ENCODE measurements around the gene MRPL28.
"Not testable (repeated sequence)": the region's sequence is repeated elsewhere in the genome, so short reads cannot be mapped to it uniquely, and the experiment has no call there.

The MRPL28 gene

DNA sequence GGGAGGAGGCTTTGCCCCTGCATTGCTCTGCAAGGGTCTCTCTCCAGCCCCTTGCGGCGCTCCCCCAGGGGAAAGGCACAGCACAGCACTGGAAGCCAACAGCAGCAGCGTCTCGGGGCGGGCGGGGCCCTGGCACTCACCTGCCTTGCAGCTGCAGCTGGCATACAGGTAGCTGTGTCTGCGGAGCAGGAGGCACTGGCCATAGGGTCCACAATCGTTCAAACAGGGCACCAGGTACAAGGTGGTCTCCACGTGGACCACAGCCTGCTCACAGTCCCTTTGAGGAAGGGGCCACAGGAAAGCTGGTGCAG lies 4.2 kb upstream of the MRPL28 start:
- DNase-seq: no peak

DNA sequence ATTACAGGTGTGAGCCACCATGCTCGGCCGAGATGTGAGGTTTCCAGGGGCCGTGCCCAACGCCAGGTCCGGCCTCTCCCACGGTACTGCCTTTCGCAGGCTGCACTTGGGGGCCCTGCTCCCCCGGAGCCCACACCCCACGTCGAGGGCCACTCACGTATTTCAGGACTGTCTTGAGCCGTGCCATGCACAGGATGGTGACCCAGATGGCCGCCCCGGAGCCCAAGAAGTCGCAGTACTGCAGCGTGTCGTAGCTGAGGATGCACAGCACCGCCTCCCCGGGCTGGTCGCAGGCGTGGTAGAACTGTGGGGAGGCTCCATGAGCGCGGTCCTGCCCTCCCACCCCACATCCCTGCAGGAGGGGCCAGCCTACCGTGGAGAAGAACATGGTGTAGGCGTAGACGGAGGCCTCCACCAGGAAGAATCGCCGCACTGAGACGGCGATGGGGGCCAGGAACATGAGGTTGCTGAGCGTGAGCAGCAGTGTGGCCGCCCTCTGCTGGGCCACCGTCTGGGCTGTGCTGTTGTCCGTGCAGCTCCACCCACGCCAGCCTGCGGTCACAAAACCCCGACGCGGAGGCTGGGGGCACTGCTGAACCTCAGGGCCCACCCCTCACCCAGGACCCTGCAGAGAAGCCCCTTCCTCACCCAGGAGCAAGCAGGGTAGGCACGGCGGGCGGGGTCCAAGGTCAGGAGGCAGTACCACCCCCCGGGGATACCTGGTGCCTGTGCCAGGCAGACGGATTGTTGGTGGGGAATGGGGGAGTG lies 3.7 kb upstream of the MRPL28 start:
- DNase-seq: no peak

DNA sequence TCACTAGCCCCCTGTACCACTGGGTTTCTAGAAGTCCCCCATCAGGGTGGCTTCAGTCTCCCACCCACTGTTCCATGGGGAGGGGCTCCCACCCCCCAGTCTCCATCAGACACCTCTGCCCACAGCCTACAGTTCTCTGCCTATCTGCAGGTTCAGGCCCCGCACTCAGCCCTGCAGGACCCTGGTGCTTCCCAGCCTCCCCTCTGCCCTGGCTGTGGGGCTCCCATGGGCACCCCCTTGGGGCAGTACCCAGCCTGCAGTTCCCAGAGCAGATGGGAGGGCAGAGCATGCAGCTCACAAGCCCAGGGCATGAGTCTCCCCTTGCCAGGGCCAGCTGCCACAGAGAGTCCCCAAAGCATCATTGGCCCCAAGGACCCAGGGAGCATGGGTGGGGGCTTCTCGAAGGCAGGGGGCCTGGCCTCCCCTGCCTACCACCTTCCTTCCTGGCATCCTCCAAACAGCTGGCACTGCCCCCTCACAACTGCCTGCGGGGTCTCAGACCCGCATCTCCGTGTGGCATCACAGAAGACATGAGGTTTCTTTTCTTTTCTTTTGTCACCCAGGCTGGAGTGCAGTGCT lies 2.8 kb upstream of the MRPL28 start:
- no peak for DNase-seq

DNA sequence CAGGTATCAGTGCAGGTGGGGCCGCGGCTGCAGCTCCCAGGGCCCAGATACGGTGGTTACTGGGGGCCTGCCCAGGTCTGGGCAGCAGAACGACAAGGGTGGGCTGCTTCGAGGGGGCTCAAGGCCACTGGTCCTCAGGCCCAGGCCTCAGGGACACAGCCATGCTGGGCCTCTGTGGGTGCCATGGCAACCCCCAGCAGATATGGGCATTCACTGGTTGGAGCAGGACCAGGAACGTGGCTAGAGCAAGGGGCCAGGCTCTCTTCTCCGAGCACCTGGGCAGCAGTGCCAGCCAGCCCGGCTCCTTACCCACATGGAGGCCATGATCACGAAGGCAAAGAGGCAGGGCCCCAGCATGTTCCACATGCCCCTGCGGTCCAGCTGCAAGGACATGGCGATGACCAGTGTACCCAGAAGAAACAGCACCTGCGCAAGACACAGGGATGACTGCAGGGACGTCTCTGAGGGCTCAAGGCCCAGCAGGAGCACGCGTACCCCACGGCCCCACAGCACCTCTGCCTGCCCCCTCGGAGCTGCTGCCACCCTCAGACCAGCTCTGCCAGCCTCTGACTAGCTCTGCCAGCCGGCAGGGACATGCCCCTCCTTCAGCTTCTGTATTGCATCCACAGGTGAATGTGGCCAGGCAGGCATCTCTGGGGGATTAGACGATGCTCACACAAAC lies 2.1 kb upstream of the MRPL28 start:
- no peak for DNase-seq

DNA sequence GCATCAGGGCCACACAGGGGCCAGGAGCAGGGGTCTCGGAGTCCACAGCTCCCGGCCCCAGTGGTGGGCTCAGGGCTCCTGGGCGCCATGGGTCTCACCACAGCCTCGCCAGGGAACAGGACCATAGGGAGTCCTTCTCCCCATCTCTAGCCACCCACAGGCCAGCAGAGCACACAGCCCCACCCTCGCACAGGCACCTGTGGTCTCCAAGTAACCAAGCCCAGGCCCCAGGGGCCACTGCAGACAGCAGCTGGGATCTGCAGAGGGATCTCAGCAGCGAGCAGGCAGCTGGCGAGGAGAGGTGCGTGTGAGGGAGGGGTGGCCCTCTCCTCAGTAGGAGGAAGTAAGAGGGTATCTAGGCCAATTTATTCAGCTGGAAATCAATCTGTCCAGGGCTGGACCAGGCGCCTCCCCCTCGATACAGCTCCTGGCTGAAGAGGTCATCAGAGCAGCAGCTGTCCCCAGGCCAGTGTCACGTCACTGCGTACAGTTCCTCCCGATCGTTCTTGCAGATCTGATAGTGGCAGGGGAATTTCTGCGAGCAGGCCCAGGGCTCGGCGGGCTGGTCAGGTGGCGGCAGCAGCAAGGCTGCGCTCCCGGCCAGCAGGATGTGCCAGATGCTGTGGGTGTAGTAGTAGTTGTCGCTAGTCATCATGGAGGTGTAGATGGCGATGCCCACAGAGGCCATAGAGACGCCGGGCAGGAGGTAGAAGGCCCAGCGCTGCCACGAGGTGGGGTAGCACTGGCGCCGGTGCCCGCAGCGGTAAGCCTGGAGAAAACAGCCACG lies 1.4 kb upstream of the MRPL28 start:
- no peak for DNase-seq

DNA sequence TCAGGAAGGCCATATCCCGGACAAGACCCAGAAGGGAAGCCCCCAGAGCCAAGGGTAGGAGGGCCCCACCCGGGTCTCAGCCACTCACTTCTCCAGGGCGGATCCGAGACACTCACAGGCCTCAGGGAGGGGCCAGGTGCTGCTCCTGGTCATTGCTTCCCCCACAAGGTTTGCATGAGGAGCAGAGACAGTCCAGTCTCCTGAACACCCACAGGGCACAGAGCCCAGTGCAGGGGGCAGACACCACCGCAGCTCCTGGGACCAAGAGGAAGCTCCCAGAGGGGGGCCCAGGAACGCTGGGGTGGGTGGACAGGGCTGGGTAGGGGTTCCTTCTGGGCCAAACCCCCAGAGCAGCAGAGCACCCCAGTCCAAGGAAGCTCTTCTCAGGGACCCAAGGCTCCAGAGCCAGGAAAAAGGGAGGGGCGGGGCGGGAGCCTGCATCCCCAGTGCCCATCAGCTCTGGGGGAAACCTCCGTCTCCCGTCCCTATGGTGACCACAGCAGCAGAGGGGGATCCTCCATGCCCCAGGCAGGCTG lies 709 bp upstream of the MRPL28 start:
- DNase-seq: no peak

DNA sequence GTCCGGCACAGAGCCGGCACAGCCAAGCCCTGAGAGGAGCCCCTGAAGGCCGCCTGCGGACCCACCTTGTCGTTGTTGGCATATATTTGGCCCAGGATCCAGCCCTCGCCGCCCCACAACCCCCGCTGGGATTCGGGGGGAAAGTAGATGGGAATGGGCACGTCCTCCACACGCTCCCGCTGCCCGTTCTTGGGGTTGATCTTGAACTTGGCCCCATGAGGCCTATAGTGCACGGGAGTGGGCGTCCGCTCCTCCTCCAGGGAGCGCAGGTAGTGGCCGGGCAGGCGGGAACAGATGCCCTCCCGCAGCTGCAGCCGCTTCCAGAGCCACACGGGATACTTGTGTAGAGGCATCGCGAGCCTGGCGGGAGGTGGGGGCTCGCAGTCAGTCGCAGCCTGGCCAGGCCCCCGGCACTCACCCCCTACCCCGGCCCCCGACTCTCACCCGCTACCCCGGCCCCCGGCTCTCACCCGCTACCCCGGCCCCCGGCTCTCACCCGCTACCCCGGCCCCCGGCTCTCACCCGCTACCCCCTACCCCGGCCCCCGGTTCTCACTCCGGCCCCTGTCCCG lies 387 bp downstream of the MRPL28 start:
- DNase-seq: no peak

DNA sequence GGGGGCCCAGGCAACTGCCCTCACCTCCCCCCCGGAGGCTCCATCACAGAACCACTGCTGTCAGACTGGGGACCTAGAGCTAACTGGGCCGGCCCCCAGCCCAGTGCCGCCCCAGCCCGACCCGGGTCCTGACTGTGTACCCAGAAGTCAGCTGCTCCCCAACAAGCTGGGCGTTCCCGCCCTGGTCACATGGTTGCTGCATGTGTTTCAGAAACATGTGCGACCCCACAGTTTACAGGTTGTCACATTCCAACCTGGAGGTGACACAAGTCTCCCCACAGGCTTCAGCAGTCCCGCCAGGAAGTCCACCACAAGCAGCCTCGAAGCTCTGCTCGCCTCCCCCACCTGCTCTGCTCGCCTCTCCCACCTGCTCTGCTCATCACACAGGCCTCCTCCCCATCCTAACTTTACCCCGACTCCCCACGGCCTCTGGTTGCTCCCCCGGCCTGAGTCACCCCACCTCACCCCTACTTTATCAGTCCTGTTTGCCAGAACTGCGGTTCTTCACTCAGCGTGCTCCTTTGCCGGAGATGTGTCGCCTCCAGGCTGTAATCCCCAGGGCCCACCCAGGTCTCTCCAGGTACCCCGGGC lies 968 bp downstream of the MRPL28 start:
- no peak for DNase-seq

GRCh38 chr16:368388-369158 lies 1.8 kb downstream of the MRPL28 start:
- no peak for DNase-seq

DNA sequence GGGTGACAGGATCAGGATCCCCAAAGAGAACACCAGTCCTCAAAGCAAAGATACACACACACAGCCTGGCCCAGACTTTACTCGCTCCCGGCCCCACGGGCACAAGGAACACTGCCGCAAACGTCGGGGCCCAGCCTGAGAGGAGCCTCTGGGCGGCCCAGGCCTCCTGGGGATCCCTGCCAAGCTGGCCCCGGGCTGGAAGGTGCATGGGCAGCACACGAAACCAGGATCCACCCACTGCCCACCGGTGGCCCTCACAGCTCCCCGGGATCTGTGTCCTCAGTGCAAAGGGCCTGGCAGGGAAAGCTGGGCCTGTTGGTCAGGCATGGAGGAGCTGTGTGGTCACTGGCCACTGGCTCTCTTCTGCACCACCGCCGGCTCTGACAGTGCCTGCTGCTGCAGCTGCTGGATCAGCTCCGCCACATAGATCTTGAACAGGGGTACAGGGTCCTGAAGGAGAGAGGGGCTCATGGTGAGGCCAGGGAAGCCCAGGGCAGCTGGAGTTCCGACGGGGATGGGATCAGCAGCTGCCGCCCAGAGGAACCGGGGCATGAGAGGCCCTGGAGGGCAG lies 2.9 kb downstream of the MRPL28 start:
- no peak for DNase-seq

DNA sequence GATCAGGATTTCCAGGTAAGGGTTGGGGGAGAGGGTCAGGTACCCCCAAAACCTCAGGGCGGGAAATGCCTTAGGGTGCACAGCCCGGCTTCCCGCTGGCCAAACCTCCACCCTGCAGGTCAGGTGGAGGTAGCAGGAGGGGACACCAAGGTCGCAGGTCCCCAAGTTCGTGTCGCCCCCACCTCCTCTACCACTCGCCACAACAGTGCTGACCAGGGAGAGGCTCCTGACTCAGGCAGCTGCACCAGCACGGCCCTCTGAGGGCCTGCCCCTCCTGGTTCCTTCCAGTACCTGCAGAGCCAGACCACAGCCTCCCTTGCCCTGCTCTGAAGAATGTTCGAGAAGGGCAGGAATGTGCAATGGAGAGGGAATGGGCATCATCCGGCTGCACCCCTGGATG lies 3.9 kb downstream of the MRPL28 start:
- no peak for DNase-seq

GRCh38 chr16:364595-365491 lies 5.5 kb downstream of the MRPL28 start:
- DNase-seq: no peak

- DNase-seq: no peak
Observed at GRCh38 chr16:363766-364490, 6.4 kb downstream of the MRPL28 start.

GRCh38 chr16:363110-363765 lies 7.1 kb downstream of the MRPL28 start:
- DNase-seq: no peak

DNA sequence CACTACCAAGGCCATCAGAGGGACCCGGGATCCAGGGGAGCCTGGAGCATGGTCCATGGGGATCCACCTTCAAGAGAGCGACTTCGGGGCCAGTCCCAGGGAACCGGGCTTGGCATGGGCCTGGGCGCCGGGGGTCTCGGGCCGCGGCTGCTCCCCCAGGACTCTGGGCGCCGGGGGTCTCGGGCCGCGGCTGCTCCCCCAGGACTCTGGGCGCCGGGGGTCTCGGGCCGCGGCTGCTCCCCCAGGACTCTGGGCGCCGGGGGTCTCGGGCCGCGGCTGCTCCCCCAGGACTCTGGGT lies 7.7 kb downstream of the MRPL28 start:
- DNase-seq: not testable (repeated sequence)

DNA sequence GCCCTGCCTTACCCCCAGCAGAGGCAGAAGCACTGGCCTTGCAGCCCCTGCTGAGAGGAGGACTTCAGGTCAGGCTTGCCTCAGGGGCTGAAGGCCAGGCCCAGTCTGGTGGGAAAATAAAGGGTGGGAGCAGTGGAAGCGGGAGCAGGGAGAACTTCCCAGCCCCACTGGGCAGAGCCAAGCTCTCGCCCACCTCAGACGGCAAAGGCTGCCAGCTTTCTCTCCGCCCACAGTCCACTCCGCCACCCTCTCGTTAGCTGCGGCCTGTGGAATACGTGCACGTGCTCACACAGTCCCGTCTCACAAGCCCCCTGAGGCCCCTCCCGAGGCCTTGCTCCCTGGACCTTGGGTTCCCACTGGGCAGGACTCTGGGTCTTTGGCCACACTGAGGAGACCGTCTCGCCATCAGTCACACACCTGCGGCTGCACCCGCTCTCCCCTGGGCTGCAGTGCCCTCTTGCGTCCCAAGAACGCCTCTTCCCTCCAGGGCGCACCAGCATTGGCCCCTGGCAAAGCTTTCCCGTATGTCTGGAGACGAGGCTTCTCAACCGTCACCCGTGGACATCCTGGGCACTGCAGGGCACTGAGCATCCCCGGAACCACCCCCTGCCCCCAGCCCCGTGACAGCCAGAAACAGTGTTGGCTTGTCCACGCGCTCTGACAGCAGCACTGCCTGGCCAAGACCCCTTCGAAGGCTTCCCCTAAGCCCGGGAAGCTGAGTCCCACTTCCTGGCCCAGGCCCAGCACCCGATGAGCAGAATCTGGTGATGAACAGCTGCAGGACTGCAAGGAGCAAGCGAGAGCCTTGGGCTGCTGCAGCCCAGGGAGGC lies 8.3 kb downstream of the MRPL28 start:
- DNase-seq: peak in 33 of 56 donors; percentile 7 to 70 (median 37)

DNA sequence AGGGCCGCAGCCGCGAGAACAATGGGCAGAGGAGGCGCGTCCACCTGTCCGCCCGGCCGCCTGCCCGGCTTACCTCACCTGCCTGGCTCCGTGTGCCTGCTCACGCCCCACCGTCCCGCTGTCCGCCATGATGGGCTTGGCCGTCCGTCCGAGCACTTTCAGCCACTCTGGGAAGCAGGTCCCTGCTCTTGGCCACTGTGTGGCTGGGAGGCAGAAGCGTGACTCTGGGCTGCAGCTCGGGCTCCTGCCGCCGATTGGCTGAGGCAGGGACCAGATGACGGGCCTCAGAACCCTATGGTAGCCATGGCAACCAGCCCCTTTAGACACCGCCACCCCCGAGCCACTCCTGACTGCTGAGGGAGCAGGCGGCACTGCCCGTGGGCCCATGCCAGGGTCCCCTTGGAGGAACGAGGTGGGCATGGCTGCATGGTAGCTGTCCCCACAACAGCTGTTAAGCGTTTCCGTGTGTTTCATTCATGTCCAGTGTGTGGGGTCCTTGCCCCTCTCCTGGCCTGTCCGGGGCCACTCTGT lies 8.9 kb downstream of the MRPL28 start:
- DNase-seq: no peak

Data from nucleus accumbens (tissue), 56 donors.